ACC112 (cell line): ENCODE results near the gene RAB6B.

Experiments used
- H2AFZ ChIP-seq: fragments of 200-600 bp; sonication (generic); one replicate; pipeline ENCODE4 v1.6.0; 2017; ENCODE audit warnings: antibody characterized with exemption, low read length; ENCODE audit not compliant: unreplicated experiment
- H3K27ac ChIP-seq: fragments of 200-600 bp; sonication (generic); 2 replicates; pipeline ENCODE4 v1.5.1; 2014; ENCODE audit warnings: low read depth, mild to moderate bottlenecking, antibody characterized with exemption, low read length, moderate library complexity
- H3K27me3 ChIP-seq: fragments of 200-600 bp; sonication (generic); 2 replicates; pipeline ENCODE4 v1.6.1; 2014; ENCODE audit warnings: mild to moderate bottlenecking, antibody characterized with exemption, low read length, moderate library complexity, mixed read lengths; ENCODE audit not compliant: insufficient read depth
- H3K36me3 ChIP-seq: fragments of 200-600 bp; sonication (generic); 2 replicates; pipeline ENCODE4 v1.6.1; 2016; ENCODE audit warnings: mild to moderate bottlenecking, antibody characterized with exemption, low read length, moderate library complexity, mixed read lengths; ENCODE audit not compliant: insufficient read depth
- H3K4me1 ChIP-seq: fragments of 200-600 bp; sonication (generic); one replicate; pipeline ENCODE4 v1.6.1; 2016; ENCODE audit warnings: low read length, mixed read lengths; ENCODE audit not compliant: insufficient read depth, unreplicated experiment, control insufficient read depth
- H3K4me3 ChIP-seq: fragments of 200-600 bp; sonication (generic); 2 replicates; pipeline ENCODE4 v1.5.1; 2014; ENCODE audit warnings: mild to moderate bottlenecking, low read depth, low read length
- H3K79me2 ChIP-seq: fragments of 200-600 bp; sonication (generic); one replicate; pipeline ENCODE4 v1.6.0; 2016; ENCODE audit warnings: low read length; ENCODE audit not compliant: control insufficient read depth, unreplicated experiment, insufficient read depth

RAB6B gene

GRCh38 chr3:133854264-133855001 is 41.2 kb downstream of the RAB6B start:
- Histone ChIP-seq H3K79me2 (no peaks in the 10 kb centered on the region), H3K27me3 (no peaks in the 10 kb centered on the region), H2AFZ (no peak overlapping the region), H3K4me3 (no peak overlapping the region), H3K27ac (no peak overlapping the region), H3K36me3 (no peaks in the 10 kb centered on the region), H3K4me1 (no peaks in the 10 kb centered on the region)

- Histone ChIP-seq H3K4me3 (no peak overlapping the region), H3K36me3 (no peaks in the 10 kb centered on the region), H3K4me1 (no peaks in the 10 kb centered on the region), H3K79me2 (no peaks in the 10 kb centered on the region), H2AFZ (no peak overlapping the region), H3K27ac (no peak overlapping the region), H3K27me3 (no peaks in the 10 kb centered on the region)
Measured at GRCh38 chr3:133853925-133854227, 41.8 kb downstream of the RAB6B start.

GRCh38 chr3:133853063-133853924 is 42.4 kb downstream of the RAB6B start:
- Histone ChIP-seq H3K79me2 (no peaks in the 10 kb centered on the region), H3K4me3 (no peak overlapping the region), H2AFZ (no peak overlapping the region), H3K27me3 (no peaks in the 10 kb centered on the region), H3K36me3 (no peaks in the 10 kb centered on the region), H3K4me1 (no peaks in the 10 kb centered on the region), H3K27ac (no peak overlapping the region)

- H2AFZ ChIP-seq = no peak overlapping the region
- H3K27me3 ChIP-seq = no peaks in the 10 kb centered on the region
- no peaks in the 10 kb centered on the region for H3K4me1 ChIP-seq
- no peaks in the 10 kb centered on the region for H3K36me3 ChIP-seq
- H3K27ac ChIP-seq = no peak overlapping the region
- H3K79me2 ChIP-seq = no peaks in the 10 kb centered on the region
- H3K4me3 ChIP-seq = no peak overlapping the region
Measured at GRCh38 chr3:133851931-133852330, 43.8 kb downstream of the RAB6B start.

- no peaks in the 10 kb centered on the region for H3K4me1 ChIP-seq
- no peaks in the 10 kb centered on the region for H3K27me3 ChIP-seq
- no peak overlapping the region for H3K27ac ChIP-seq
- no peaks in the 10 kb centered on the region for H3K36me3 ChIP-seq
- no peak overlapping the region for H2AFZ ChIP-seq
- no peaks in the 10 kb centered on the region for H3K79me2 ChIP-seq
- no peak overlapping the region for H3K4me3 ChIP-seq
Measured at GRCh38 chr3:133851266-133851906, 44.3 kb downstream of the RAB6B start.

GRCh38 chr3:133850034-133850433 is 45.6 kb downstream of the RAB6B start:
- H3K27ac ChIP-seq = no peak overlapping the region
- H3K27me3 ChIP-seq = no peaks in the 10 kb centered on the region
- no peaks in the 10 kb centered on the region for H3K4me1 ChIP-seq
- H2AFZ ChIP-seq = no peak overlapping the region
- no peaks in the 10 kb centered on the region for H3K79me2 ChIP-seq
- no peaks in the 10 kb centered on the region for H3K36me3 ChIP-seq
- no peak overlapping the region for H3K4me3 ChIP-seq

- Histone ChIP-seq H3K4me1 (no peaks in the 10 kb centered on the region), H3K79me2 (no peaks in the 10 kb centered on the region), H3K36me3 (no peaks in the 10 kb centered on the region), H3K27me3 (no peaks in the 10 kb centered on the region), H2AFZ (no peak overlapping the region), H3K27ac (no peak overlapping the region), H3K4me3 (no peak overlapping the region)
Measured at GRCh38 chr3:133849346-133849745, 46.3 kb downstream of the RAB6B start.

- Histone ChIP-seq H3K27me3 (no peaks in the 10 kb centered on the region), H3K4me1 (no peaks in the 10 kb centered on the region), H3K36me3 (no peaks in the 10 kb centered on the region), H3K27ac (no peak overlapping the region), H2AFZ (no peak overlapping the region), H3K79me2 (no peaks in the 10 kb centered on the region), H3K4me3 (no peak overlapping the region)
Measured at GRCh38 chr3:133845127-133845526, 50.6 kb downstream of the RAB6B start.

GRCh38 chr3:133843634-133844033 is 52.0 kb downstream of the RAB6B start:
- Histone ChIP-seq H2AFZ (no peak overlapping the region), H3K27ac (no peak overlapping the region), H3K27me3 (no peaks in the 10 kb centered on the region), H3K79me2 (no peaks in the 10 kb centered on the region), H3K4me3 (no peak overlapping the region), H3K36me3 (no peaks in the 10 kb centered on the region), H3K4me1 (no peaks in the 10 kb centered on the region)

- no peaks in the 10 kb centered on the region for H3K36me3 ChIP-seq
- no peak overlapping the region for H3K4me3 ChIP-seq
- no peaks in the 10 kb centered on the region for H3K79me2 ChIP-seq
- H3K27me3 ChIP-seq = no peaks in the 10 kb centered on the region
- H3K4me1 ChIP-seq = no peaks in the 10 kb centered on the region
- no peak overlapping the region for H2AFZ ChIP-seq
- H3K27ac ChIP-seq = no peak overlapping the region
Measured at GRCh38 chr3:133842158-133842557, 53.5 kb downstream of the RAB6B start.
